HG03571 (cell line): ENCODE results near the gene COL23A1.
"Not testable (repeated sequence)": the region's sequence is repeated elsewhere in the genome, so short reads cannot be mapped to it uniquely, and the experiment has no call there.

ENCODE experiments used
- ATAC-seq: cut with Tn5 transposase; IDR thresholded peaks from one replicate; pipeline ENCODE4 v1.9.1; 2021; ENCODE audit not compliant: unreplicated experiment

Gene COL23A1

DNA sequence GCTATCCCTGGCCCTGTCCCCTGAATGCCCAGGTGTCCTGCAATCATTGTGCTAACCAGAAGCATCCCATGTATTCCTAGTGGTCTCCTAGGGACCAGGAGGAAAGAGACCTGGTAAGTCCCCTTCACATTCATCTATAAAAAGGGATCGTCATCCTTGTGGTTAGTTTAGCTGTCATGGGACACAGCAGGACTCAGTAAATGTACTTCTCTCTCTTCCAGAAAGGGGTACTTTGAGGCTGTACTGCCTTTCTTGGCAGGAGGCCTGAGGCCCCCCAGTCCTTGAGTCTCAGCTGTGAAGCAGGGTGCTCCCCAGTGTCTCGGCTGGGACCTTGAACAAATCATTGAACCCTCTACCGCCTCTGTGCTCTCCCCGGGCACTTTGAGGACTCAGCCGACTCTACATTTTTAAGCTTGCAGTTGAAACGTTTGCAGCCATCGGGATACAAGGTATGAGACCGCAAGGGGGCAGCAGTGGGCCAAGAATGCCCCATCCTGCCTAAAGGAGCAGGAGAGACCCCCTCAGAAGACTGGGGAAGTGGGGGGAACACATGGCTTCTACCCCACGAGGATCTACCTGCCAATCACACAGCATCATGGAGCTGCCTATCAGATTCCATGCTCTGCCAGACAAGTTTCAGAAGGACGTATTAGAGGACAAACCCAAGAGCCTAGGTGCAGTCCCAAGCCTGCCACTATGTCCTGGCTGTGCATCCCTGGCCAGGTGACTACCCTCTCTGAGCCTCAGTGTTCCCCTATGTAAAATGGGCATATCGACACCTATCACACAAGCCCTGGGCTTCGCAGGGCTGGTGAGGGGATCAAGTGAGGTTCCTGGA, 355.2 kb downstream of the COL23A1 start:
- ATAC-seq = no peak

DNA sequence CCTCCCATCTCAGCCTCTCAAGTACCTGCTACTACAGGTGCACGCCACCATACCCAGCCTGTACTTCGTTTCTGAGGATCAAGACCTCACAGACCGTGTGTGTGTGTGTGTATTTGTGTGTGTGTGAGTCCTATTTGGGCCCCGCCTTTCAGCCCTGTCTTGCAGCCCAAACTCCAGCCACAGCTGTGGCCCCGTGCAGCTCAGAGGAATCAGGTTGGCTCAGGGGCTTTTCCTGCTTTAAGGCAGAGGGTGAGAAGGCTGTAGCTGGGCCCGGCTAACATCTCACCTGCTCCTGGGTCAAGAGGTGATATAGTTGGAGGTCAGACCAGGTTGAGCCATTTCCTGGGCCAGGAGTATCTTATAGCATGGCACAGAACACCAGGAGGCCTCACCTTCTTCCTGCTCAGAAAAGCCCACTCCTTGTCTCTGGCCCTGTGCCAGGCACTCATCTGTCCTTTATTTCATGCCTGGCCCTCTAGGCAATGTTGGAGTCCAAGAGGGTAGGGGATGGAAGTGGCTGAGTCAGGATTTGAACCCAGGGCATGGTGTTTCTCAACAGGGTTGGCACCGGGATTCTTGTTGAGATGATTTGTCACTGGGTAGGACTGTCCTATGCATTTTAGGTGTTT, 356.0 kb downstream of the COL23A1 start:
- no peak for ATAC-seq

DNA sequence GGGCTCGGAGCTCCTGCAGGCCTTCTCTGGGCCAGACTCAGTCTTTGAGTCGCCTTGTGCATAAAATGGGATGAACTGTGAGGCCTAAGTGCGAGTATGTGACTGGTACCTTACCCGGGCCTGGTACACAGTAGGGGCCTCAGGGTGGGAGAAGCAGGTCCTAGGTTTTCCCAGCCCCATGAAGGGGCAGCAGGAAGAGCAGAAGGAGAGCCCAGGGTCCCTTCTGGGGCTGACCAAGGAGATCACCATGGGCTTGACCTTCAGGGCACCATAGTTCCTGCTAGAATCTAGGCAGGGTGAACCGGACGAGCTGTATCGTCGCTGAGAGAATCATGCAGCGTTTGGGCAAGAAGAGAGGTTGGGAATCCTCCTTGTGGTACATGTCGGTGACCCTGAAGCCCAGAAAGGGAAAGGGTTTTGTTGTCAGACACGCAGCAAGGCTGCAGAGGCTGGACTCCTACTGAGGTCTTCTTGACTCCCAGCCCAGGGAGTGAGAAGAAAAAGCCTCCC, 357.2 kb downstream of the COL23A1 start:
- no peak for ATAC-seq

DNA sequence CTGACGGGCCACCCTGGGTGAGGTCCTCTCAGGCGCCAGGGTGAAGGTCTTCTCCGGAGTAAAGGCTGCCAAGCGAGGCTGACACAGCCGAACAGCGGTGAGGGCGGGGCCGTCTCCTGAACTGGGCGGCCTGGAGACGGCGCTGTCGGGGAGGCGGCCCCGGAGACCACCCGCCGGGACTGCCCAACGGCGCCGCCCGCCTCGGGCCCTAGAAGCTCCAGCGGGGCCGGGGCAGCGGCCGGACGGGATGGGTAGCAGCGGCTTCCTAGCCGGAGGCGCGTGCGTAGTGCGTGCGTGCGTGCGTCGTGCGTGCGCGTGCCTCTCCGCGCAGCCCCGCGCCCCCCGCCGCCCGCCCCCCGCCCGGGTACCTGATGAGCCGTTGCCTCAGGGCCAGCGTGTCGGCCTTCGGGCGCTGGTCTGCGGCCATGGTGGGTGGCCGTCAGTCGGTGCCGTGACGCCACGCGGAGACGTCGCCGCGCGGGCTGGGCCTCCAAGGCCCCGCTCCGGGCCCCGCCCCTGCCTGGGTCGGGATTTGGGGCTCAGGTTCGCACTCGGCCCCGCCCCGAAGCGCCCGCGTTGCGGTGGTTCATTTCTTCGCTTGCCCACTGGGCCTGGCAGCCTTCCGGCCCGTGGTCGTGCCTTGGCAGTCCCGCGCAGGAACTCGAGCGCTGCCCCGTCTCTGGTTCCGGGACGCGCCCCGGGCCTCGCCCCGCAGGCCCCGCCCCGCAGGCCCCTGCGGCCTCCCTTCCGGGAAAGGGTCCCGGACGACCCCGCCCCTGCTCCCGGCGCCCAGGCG, 357.9 kb downstream of the COL23A1 start, which contains the start of gene PHYKPL:
TSS of gene PHYKPL (minus strand) at position 679 of the 796 bp plus-strand sequence. CDS start at position 427, 252 bp downstream.
- ATAC-seq = peak; percentile 63

DNA sequence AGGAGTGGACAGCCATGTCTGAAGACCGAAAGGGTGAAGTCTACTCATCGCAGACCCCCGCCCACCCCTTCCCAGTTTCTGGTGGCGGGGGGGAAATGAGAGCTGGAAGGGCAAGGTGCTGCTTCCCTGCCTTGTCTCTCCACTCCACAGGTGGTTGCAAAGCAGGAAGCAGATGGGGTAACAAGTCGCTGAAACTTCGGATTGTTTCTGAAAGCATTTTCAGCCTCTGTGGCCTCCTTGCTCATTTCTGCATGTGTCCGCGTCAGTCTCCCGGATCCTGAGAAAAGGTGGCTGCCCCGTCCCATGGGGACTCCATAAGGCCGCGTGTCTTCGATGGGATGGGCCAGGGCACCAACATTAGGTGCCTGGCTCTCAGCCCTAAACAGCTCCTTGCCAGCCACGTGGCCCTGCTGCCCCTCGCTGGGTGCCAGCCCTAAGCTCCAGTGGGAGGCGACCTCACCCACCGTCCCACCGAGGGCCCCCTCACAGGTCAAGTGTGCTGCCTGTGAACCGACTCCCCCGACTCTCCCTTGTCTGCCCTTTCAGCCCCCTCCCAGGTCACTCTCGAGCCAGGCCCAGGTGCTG, 358.6 kb downstream of the COL23A1 start:
- ATAC-seq = no peak

DNA sequence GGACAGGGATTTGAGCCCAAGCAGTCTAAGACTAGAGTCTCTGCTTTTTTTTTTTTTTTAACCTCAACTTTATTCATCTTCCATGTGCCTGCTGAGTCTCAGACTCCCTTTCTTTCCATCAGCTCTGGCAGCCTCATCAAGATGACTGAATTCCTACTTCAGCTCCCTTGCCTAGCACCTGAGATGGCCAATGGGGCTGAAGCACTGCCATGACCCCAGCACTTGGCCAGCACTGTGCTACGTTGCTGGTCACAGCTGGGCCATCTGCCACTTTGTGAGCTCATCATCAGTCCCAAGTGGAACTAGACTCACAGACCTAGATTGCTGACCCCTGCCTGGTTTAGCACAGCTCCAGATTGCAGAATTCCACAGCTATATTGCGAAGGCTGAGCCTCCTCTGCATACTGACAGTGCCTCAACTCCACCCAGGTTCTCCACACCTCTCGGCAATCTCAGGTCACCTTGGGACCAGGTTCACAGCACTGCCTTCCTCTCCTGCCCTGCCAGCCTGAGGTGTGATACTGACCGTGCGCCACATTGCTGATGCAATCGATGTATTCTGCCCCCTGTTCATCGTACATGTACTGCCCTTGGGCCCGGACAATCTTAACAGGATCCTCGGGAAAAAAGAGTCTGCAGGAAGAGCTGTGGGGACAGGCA, 359.2 kb downstream of the COL23A1 start:
- ATAC-seq = no peak

DNA sequence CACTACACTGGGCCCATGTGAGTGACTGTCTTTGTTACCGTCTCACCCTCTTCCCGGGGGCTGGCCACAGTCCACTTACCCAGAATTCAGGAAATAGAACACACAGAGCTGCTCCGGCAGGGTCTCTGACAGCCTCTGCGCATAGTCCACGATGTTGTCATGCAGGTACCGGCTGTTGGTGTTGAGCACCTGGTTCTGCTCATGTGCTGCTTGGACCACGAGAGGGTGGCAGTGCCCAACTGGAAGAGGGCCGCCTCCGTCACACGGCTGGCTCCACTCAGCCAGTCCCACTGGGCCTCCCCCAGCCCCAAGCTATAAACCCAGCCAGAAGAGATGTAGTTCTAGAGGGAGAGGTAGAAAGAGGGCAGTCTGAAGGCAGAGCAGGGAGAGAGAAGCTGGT, 360.3 kb downstream of the COL23A1 start:
- ATAC-seq = no peak

DNA sequence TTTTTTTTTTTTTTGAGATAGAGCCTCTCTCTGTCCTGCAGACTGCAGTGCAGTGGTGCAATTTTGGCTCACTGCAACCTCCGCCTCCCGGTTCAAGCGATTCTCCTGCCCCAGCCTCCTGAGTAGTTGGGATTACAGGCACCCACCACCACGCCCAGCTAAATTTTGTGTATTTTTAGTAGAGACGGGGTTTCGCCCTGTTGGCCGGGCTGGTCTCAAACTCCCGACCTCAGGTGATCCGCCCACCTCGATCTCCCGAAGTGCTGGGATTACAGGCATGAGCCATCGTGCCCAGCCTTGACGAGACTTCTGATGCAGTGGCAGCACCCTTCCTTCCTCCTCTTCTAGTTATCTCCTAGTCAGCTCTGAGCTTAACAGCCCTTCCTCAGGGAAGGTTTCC, 361.1 kb downstream of the COL23A1 start:
- ATAC-seq = not testable (repeated sequence)

DNA sequence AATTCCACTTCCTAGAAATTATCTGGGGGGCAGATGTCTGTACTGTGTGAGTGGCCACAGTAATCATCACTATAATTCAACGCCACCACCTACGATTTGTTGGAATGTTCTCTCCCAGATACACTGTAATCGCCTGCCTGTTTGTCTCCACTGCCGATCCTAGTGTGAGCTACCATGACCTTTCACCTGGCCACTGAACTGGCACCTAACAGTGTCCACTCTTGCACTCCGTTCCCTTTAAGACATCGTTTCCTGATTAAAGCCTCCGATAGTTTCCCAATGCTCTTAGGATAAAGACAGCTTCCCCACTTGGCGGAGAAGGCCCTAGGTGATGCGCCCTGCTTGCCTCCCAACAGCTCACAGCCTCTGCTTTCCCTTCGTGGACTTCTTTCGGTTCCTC, 361.6 kb downstream of the COL23A1 start:
- ATAC-seq = no peak

DNA sequence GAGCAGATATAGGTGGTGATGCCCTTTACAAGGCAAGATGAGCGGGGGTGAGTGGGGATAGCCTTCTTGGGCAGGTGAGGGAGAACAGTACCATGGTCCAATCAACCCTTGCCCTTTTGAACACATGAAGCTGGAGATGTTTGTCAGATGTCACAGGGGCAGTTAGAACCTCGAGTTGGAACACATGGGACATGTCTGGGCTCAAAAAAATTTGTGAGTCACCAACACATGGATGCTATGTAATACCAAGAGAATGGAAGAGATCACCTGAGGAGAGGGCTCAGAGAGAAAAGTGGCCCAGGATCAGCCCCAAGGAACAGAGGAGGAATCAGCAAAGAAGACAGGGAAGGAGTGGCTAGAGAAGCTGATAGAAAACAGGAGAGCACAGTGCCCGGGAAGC, 362.3 kb downstream of the COL23A1 start:
- ATAC-seq = no peak

DNA sequence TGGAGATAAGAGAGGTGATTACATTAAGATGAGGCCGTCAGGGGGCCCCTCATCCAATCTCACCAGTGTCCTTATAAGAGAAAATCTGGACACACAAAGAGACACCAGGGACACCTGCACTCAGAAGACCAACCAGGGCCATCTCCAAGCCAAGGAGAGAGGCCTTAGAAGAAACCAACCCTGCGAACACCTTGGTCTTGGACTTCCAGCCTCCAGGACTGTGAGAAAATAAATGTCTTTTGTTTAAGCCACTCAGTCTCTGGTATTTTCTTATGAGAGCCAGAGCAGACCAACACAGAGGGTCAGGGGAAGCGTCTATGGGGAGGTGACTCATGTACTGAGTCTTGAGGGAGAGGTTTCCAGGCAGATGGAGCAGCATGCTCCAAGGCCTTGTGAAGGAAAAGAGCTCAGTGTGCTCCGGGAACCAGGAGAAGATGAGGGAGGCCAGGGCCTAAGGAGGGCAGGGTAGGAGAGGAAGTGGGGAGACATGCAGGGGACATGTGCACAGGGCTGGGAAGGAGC, 363.0 kb downstream of the COL23A1 start:
- no peak for ATAC-seq

DNA sequence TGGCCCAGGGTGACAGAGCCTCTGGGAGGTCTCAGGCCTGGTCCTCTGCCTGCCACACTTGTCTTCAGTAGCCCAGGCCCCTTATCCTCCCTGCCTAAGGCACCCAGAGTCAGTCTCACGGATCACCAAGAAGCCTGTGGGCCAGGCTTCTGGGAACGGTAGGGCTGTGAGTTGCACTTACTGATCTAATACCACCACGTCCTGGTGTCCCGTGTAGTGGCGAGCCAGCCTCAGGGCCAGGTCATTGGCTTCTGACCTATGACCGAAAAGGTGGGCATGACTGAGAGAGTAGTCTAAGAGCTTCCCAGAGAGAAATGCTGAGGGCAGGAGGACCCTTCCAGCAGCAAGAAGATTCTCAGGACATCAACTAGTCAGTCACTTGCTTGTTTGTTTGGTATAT, 365.0 kb downstream of the COL23A1 start:
- no peak for ATAC-seq

DNA sequence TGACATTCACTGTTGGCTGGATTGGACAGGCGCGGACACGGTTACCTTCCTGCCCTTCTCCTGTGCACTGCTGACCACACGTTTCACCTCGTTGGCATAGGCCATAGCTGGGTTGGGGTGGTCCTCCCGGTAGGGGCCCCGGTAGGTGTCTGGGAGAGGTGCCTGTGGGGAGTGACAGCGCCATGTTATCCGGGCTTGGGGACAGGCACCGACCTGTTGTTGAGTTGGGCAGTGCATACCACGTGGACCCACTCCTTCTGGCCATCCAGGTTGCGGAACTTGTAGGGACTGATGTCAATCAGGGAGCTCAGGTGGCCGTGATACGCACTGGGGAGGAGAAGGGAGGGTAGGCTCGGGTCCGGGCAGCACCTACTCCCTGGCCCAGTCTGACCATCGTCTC, 365.8 kb downstream of the COL23A1 start:
- ATAC-seq = no peak

DNA sequence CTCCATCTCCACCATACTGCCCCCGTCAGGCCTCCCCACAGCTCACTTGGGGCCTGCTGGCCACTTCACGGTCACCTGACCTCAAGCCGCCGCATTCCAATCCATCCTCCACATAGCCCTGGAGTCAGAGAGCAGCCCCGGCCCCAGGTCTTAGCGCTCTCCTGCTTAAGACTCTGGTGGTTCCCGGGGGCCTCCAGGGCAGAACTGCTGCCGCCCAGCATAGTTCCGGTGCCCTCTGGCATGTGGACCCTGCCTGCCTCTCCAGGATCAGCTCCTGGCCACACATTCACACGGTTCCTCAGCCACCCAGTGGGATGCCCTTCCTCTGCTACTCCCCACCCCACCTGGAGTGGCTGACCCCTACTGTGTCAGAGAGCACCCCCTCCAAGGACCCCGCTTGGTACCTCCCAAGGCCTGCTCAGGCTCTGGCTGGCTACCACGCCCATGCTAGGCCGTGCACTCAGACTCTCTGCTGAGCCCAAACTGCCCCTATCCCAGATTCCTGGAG, 366.3 kb downstream of the COL23A1 start:
- no peak for ATAC-seq

DNA sequence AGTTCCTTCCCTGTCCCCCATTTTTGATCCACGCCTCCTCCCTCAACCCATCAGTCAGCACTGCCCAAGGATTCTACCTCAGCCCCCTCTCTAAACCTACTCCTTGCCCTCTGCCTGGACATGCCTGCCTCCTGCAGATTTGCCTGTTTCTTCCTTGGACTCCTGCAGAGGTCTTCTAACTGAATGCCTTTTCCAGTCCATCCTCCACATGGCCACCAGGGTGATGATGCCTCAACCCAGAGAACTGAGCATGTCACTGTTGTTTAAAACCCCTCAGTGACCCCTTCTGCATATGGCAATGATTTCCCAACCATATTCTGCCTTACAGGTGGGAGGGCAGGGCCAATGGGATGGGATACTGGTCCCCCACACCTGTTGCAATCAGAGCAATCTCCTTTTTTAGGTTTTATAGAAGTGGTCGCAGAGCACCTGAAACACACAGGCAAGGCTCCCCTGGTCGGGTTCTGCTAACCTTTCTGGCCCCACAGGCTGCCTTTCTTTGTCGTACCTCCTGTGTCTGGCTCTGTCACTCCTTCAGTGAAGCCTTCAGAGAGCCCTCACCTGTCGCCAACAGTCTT, 366.9 kb downstream of the COL23A1 start:
- ATAC-seq = no peak

DNA sequence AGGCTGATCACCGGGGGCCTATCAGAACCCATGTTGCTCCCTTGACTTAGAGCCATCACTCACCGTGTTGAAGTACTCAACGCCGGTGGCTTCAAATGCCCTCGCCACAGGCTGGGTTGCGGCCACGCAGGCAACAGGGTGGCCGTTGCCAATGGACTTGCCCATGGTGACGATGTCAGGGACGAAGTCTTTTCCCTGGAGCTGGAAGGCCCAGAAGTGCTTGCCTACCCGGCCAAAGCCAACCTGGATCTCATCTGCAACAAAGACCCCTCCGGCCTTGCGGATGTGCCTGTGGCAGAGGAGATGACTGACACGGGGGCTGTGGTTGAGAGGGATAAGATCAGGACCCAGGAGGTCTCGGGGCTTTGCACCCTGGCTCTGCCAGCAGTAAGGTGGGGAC, 367.9 kb downstream of the COL23A1 start:
- no peak for ATAC-seq

DNA sequence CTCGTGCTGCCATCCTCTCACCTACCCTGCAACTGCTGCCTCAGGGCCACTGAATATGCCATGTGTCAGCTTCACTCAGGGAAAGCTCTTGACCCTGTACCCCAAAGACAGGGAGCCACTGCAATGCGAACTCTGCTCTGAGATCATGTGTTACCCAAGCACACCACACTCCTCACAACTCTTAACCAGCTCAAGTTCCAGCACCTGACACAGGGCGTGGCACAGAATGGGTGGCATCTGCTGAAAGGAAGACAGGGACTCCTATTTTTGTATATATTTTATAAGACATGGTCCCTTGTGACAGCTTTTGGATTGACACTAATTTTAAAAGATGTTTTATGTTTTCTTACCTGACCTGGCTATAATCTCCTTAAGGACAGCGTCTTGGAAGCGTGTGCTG, 368.3 kb downstream of the COL23A1 start:
- ATAC-seq = no peak

DNA sequence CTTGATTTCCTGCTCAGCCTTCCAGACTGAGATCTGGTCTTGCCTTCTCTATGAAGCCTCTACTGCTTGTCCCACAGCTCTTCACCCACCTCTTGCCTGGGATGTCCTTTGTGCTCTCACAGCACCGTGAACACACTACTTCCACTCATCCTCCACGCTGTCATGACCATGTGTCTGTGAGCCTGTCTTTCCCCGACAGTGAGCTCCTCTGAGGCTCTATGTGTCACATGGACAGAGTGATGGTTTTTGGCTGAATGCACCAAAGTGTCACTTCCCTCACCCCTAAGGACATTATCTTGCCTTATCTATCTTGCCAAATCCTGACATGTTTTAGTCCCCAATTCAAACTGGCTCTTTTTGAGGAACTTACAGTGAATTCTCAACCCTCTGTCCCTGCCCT, 368.9 kb downstream of the COL23A1 start:
- no peak for ATAC-seq

DNA sequence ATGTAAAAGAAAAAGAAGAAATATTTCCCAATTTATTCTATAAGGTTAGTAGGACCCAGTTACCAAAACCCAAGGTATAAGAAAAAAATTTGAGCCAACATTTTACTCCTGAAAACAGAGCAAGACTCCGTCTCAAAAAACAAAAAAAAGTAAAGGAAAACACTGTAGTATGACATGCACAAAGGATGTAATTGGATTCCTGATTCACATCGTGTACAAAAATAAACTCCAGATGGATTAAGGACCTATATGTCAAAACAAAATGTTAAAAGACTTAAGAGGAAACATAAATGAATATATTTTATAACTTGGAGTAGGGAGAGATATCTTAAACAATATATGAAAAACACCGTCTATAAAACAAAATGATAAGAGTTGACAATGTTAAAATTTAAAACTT, 371.4 kb downstream of the COL23A1 start:
- ATAC-seq = no peak
